Astrocyte of the cerebellum (primary cell): ENCODE measurements around the gene MBTPS1.

Experiments used
- DNase-seq: peaks from one replicate; pipeline ENCODE4 v3.0.0-alpha.2; 2011; ENCODE audit warnings: low read depth
- H3K4me3 ChIP-seq: 2 replicates; pipeline ENCODE4 v1.5.1; 2011; ENCODE audit warnings: mild to moderate bottlenecking, low read depth, low read length, moderate library complexity
- in situ Hi-C: cut with HindIII; loops from 2 replicates; pipeline ENCODE4 v1.10.0; 2017; ENCODE audit warnings: low sequenced_read_pairs
- TF ChIP-seq, protein P1 (sequence below): IDR thresholded peaks from 2 replicates; pipeline ENCODE4 v1.5.1; 2012; ENCODE audit warnings: low read length, low read depth, moderate library complexity, mild to moderate bottlenecking; ENCODE audit errors: missing control alignments

The MBTPS1 gene

DNA sequence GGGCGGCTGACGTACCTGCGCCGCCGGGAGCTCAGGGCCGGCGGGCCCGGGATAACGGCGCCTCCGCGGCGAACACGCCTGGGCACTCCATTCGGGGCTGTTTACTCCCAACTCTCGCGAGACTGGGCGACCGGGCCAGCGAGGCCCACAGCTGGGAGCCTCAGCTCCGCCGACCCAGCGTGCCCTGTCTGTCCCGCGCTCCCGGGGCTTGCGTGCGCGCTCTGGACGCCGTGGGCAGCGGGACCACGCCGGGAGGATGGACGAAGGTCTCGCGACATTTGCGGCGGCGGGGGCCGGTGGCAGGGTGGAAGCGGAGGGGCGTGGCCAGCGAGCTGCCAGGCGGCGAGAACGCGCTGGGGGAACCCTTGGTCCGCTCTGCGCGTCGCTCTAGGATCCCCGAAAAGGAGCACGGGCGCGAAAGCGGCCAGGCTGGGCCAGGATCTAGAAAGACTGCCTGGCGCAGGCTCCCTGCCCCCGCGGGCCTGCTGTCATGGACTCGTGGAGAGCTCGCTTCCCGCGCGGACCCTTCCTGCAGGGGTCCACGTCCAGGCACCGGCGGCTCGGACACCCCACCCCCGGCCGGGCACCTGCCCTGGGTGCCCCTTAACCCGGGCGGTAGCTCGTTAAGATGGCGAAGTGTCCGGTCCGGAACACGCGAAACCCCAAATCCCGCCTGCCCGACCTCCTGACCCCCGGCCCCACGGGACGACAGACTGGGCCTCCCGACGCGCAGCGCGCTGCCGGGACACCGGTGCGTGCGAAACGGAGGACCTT, at the start of gene MBTPS1:
MBTPS1 (minus strand) TSS at position 223 of the 774 bp plus-strand sequence. CDS start 15,159 bp downstream, outside the sequence.
- TF ChIP-seq, protein P1, sequence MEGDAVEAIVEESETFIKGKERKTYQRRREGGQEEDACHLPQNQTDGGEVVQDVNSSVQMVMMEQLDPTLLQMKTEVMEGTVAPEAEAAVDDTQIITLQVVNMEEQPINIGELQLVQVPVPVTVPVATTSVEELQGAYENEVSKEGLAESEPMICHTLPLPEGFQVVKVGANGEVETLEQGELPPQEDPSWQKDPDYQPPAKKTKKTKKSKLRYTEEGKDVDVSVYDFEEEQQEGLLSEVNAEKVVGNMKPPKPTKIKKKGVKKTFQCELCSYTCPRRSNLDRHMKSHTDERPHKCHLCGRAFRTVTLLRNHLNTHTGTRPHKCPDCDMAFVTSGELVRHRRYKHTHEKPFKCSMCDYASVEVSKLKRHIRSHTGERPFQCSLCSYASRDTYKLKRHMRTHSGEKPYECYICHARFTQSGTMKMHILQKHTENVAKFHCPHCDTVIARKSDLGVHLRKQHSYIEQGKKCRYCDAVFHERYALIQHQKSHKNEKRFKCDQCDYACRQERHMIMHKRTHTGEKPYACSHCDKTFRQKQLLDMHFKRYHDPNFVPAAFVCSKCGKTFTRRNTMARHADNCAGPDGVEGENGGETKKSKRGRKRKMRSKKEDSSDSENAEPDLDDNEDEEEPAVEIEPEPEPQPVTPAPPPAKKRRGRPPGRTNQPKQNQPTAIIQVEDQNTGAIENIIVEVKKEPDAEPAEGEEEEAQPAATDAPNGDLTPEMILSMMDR, result no peak
- H3K4me3 ChIP-seq, result peak within 1 kb of the TSS; percentile 92
- DNase-seq, result peak; percentile 94
- in situ Hi-C loops, result no loop called here

DNA sequence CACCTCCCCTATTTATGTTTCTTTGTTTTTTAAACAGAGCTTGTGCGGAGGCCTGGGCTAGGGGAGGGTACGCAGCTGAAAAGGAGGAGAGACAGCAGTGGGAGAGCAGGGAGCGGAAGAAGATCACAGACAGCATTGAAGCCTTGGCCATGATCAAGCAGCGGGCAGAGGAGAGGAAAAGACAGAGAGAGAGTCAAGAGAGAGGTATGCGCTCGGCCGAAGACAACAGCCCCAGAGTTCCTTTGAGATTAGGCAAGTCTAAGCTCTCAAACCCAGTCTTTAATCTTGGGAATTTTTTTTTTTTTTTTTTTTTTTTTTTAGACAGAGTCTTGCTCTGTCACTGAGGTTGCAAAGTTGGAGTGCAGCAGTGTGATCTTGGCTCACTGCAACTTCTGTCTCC, 49.0 kb upstream of the MBTPS1 start:
- in situ Hi-C loops, result no loop called here
- TF ChIP-seq, protein P1, result no peak
- no peak for DNase-seq

DNA sequence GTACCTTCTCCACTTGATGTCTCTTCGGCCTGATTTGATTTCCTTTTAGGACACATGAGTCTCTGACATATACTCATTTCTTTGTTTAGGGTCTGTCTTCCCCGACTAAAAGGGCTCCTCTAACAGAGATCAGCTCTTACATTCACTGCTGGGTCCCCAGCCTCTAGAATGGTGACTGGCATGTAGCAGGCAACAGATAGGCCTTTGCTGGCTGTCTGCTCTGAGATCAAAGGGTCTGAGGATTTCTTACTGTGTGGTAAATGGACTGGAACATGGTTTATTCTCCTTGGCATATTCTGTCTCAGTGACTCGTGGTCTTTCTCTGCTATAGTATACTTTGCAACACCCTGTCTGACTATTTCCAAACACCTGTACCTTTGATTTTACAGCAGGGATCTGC, 45.1 kb upstream of the MBTPS1 start:
- DNase-seq, result no peak
- in situ Hi-C loops, result no loop called here
- H3K4me3 ChIP-seq, result no peak overlapping the region
- TF ChIP-seq, protein P1, result no peak

More for the DNA sequence above, 49.0 kb upstream of the MBTPS1 start:
- H3K4me3 ChIP-seq, result no peak overlapping the region

DNA sequence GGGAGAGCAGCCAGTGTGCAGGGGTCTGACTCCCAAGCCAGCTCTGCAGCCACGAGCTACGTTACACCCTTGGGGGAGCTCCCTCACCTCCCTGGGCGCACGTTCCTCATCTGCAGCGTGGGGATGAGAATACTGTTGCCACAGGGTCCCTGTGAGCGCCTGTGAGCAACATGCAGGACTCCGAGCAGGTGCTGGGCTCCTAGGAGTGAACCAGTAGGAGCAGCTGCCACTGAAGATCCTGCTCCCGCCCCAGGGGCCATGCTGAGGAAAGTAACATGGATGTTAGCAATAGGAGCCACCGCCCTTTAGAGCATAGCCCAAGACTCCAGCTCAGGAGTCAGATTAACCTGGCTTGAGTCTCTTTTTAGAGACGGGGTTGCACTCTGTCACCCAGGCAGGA, 44.3 kb upstream of the MBTPS1 start:
- DNase-seq, result no peak
- in situ Hi-C loops, result no loop called here
- H3K4me3 ChIP-seq, result no peak overlapping the region
- TF ChIP-seq, protein P1, result no peak

DNA sequence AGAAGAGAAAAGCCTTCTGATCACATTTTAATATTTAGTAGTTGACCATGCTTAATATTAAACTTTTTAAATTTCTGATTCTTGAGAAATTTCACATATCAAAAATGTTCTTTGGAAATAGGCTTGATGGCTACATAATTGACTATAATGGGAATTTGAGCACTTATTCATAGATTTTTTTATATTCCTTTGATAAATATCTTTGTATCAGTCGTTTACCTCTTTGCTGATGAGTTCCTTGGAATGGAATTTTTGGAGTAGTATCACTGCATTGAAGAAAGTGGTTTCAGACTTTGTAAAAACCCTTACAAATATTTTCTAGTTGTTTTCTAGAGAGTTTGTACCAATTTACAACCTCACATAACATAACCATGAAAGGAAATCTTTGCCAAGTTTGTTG, 43.1 kb upstream of the MBTPS1 start:
- in situ Hi-C loops, result no loop called here
- DNase-seq, result no peak
- TF ChIP-seq, protein P1, result no peak
- H3K4me3 ChIP-seq, result no peak overlapping the region

DNA sequence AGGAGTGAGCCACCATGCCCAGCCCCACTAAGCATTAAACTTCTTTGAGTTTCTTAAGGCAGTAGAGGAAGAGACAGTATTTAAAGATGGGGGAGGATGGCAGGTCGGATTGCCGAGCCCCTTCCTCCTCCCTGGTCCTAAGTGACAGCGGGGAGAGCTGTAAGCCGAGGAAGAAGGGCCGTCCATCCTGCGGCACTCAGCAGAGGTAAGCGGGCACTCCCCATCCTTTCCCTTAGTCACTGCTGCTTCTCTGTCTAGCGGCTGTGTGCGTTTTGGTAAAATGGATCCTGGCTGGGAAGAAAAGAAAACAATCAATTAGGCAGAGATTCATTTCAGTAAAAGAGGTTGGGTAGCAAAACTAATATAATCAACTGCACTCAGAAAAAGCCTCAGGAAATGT, 42.3 kb upstream of the MBTPS1 start:
- DNase-seq, result no peak
- H3K4me3 ChIP-seq, result no peak overlapping the region
- in situ Hi-C loops, result no loop called here
- TF ChIP-seq, protein P1, result no peak
